H1 (cell line): ENCODE measurements around the gene BCAS1. TPM values are rescaled to one million over a fixed set of nuclear protein-coding genes. Genes with fewer than 3 reads are reported as not detected.

Experiments used
- CTCF ChIA-PET: fragments of 300-600 bp; sonication (Branson Sonifier 250); formaldehyde crosslinking; loops from one replicate; lab custom pipeline; 2021; ENCODE audit not compliant: partially characterized antibody; lab: Charles Lee
- POLR2A ChIA-PET: fragments of 300-600 bp; sonication (Branson Sonifier 250); formaldehyde crosslinking; loops from one replicate; lab custom pipeline; 2021; ENCODE audit warnings: inconsistent platforms; ENCODE audit not compliant: partially characterized antibody; lab: Charles Lee
- DNase-seq, 2 experiments: peaks; one replicate each; pipeline versions ENCODE4 v3.0.0 to v3.0.0-alpha.2; 2010 to 2022; ENCODE audit warnings: low spot score in 2 of 2, low read depth in 1 of 2, mixed read lengths in 1 of 2
- FAIRE-seq: peaks from 2 replicates; lab custom pipeline; 2011; peaks lifted over from hg19 to GRCh38; lab: Jason Lieb, UNC
- H2AFZ ChIP-seq: 2 replicates; pipeline ENCODE4 v1.8.1; 2012; ENCODE audit warnings: low read length, inconsistent platforms
- H2AK5ac ChIP-seq: 2 replicates; pipeline ENCODE4 v1.6.1; 2013; ENCODE audit warnings: low read depth, low read length
- H2BK120ac ChIP-seq: replicated peaks from 2 replicates; pipeline ENCODE3; 2013; ENCODE audit warnings: low read depth, low read length, inconsistent platforms
- H2BK12ac ChIP-seq: 2 replicates; pipeline ENCODE4 v1.6.1; 2013; ENCODE audit warnings: low read depth, low read length
- H2BK15ac ChIP-seq: 2 replicates; pipeline ENCODE4 v1.6.1; 2013; ENCODE audit warnings: low read length
- H2BK20ac ChIP-seq: 2 replicates; pipeline ENCODE4 v1.6.1; 2013; ENCODE audit warnings: low read length
- H2BK5ac ChIP-seq: 2 replicates; pipeline ENCODE4 v1.6.1; 2013; ENCODE audit warnings: low read depth, low read length
- H3K14ac ChIP-seq: 2 replicates; pipeline ENCODE4 v1.6.1; 2013; ENCODE audit warnings: inconsistent platforms; ENCODE audit not compliant: insufficient read length
- H3K18ac ChIP-seq: 2 replicates; pipeline ENCODE4 v1.6.1; 2013; ENCODE audit warnings: low read length; ENCODE audit errors: extremely low read depth
- H3K23ac ChIP-seq: 2 replicates; pipeline ENCODE4 v1.6.1; 2013; ENCODE audit warnings: inconsistent platforms; ENCODE audit not compliant: insufficient read length
- H3K23me2 ChIP-seq: 2 replicates; pipeline ENCODE4 v1.6.1; 2013; ENCODE audit warnings: low read depth, low read length
- H3K27ac ChIP-seq: 2 replicates; pipeline ENCODE4 v1.6.1; 2011; ENCODE audit warnings: low read depth, low read length, inconsistent platforms
- H3K27me3 ChIP-seq, 4 experiments: replicated peaks in 1 of 4; 1 replicate in 1 of 4; 2 replicates in 3 of 4; pipeline versions ENCODE4 v1.6.1 to v1.8.1; 2011 to 2013; ENCODE audit warnings: low read length in 3 of 4, mild to moderate bottlenecking in 3 of 4, inconsistent platforms in 2 of 4, mixed read lengths in 2 of 4, moderate library complexity in 1 of 4; ENCODE audit not compliant: control insufficient read depth in 3 of 4, insufficient read depth in 3 of 4; ENCODE audit errors: extremely low read depth in 1 of 4
- H3K36me3 ChIP-seq, 4 experiments: 2 replicates each; pipeline versions ENCODE4 v1.6.1 to v1.8.1; 2011 to 2013; ENCODE audit warnings: mild to moderate bottlenecking in 4 of 4, low read length in 3 of 4, moderate library complexity in 2 of 4, control low read depth in 1 of 4, inconsistent platforms in 1 of 4; ENCODE audit not compliant: insufficient read depth in 4 of 4, control insufficient read depth in 2 of 4
- H3K4ac ChIP-seq: replicated peaks from 2 replicates; pipeline ENCODE3; 2013; ENCODE audit warnings: low read length, low read depth, mixed read lengths, inconsistent platforms; ENCODE audit not compliant: insufficient read length
- H3K4me1 ChIP-seq, 4 experiments: replicated peaks in 1 of 4; 1 replicate in 1 of 4; 2 replicates in 3 of 4; pipeline versions ENCODE4 v1.6.1 to v1.8.1; 2011 to 2013; ENCODE audit warnings: low read length in 3 of 4, inconsistent platforms in 2 of 4, mixed read lengths in 1 of 4; ENCODE audit not compliant: insufficient read depth in 4 of 4, control insufficient read depth in 3 of 4
- H3K4me2 ChIP-seq, 2 experiments: 2 replicates each; pipeline versions ENCODE4 v1.6.1 to v1.8.1; 2011 to 2013; ENCODE audit warnings: low read depth in 2 of 2, low read length in 2 of 2, control low read depth in 1 of 2, inconsistent platforms in 1 of 2, mild to moderate bottlenecking in 1 of 2; ENCODE audit not compliant: insufficient read depth in 1 of 2
- H3K4me3 ChIP-seq, 4 experiments: fragments of 200-600, 300-600 bp in 1 of 4; sonication (generic), shearing (Covaris generic), sonication (Bioruptor Twin) in 1 of 4; 2 replicates each; pipeline versions ENCODE4 v1.5.1 to v1.8.1; 2011 to 2016; ENCODE audit warnings: low read length in 4 of 4, low read depth in 3 of 4, control low read depth in 2 of 4, inconsistent platforms in 2 of 4, mild to moderate bottlenecking in 2 of 4, mixed read lengths in 1 of 4, moderate library complexity in 1 of 4; ENCODE audit not compliant: insufficient read depth in 2 of 4; ENCODE audit errors: extremely low read depth in 1 of 4
- H3K56ac ChIP-seq: replicated peaks from 2 replicates; pipeline ENCODE3; 2013; ENCODE audit warnings: low read depth, mild to moderate bottlenecking, mixed read lengths, low read length, inconsistent platforms; ENCODE audit not compliant: insufficient read length
- H3K79me1 ChIP-seq: 2 replicates; pipeline ENCODE4 v1.6.1; 2013; ENCODE audit warnings: low read depth, low read length, control low read depth
- H3K79me2 ChIP-seq, 2 experiments: 2 replicates each; pipeline versions ENCODE4 v1.6.1 to v1.8.1; 2012 to 2013; ENCODE audit warnings: low read length in 2 of 2, mild to moderate bottlenecking in 2 of 2, inconsistent platforms in 1 of 2; ENCODE audit not compliant: insufficient read depth in 2 of 2, control insufficient read depth in 1 of 2
- H3K9ac ChIP-seq, 4 experiments: replicated peaks in 1 of 4; 1 replicate in 1 of 4; 2 replicates in 3 of 4; pipeline versions ENCODE4 v1.6.1 to v1.8.1; 2011 to 2013; ENCODE audit warnings: low read depth in 3 of 4, low read length in 3 of 4, control low read depth in 2 of 4, mild to moderate bottlenecking in 2 of 4, moderate library complexity in 2 of 4, inconsistent platforms in 1 of 4; ENCODE audit errors: extremely low read depth in 1 of 4
- H3K9me3 ChIP-seq, 2 experiments: 2 replicates each; pipeline versions ENCODE4 v1.6.1 to v1.8.1; 2012 to 2013; ENCODE audit warnings: mild to moderate bottlenecking in 2 of 2, moderate library complexity in 2 of 2, control low read depth in 1 of 2, inconsistent platforms in 1 of 2, low read depth in 1 of 2, low read length in 1 of 2, mixed read lengths in 1 of 2; ENCODE audit not compliant: insufficient read depth in 2 of 2
- H4K20me1 ChIP-seq, 2 experiments: replicated peaks in 1 of 2; 2 replicates each; pipeline versions ENCODE3 to v1.8.1; 2011 to 2013; ENCODE audit warnings: inconsistent platforms in 2 of 2, low read length in 2 of 2, mild to moderate bottlenecking in 1 of 2; ENCODE audit not compliant: insufficient read depth in 2 of 2, control insufficient read depth in 1 of 2
- H4K5ac ChIP-seq: 2 replicates; pipeline ENCODE4 v1.6.1; 2013; ENCODE audit warnings: low read length, low read depth, mixed read lengths, inconsistent platforms; ENCODE audit not compliant: insufficient read length
- H4K8ac ChIP-seq: 2 replicates; pipeline ENCODE4 v1.8.0; 2013; ENCODE audit warnings: mild to moderate bottlenecking, moderate library complexity, low read length, inconsistent platforms; ENCODE audit not compliant: insufficient read depth; ENCODE audit errors: extremely low read depth
- H4K91ac ChIP-seq: replicated peaks from 2 replicates; pipeline ENCODE3; 2013; ENCODE audit warnings: low read length, mixed read lengths, inconsistent platforms; ENCODE audit not compliant: insufficient read length
- ASH2L ChIP-seq: fragments of 200-600, 300-600 bp; sonication (generic); IDR thresholded peaks from one replicate; pipeline ENCODE4 v1.7.1; 2017; ENCODE audit warnings: low read length
- ATF2 ChIP-seq: IDR thresholded peaks from 2 replicates; pipeline ENCODE4 v1.6.1; 2012; ENCODE audit warnings: low read length, inconsistent platforms
- CHD1 ChIP-seq: IDR thresholded peaks from 2 replicates; pipeline ENCODE4 v1.6.1; 2012; ENCODE audit warnings: low read depth, low read length, improper control_type of control experiment
- EGR1 ChIP-seq: IDR thresholded peaks from 2 replicates; pipeline ENCODE4 v1.6.1; 2011; ENCODE audit warnings: low read depth, low read length, borderline replicate concordance
- GABPA ChIP-seq: IDR thresholded peaks from 2 replicates; pipeline ENCODE4 v1.6.1; 2011; ENCODE audit warnings: mild to moderate bottlenecking, low read length, moderate library complexity, borderline replicate concordance; ENCODE audit not compliant: insufficient read depth
- POLR2A ChIP-seq, 2 experiments: IDR thresholded peaks; 1 replicate in 1 of 2; 2 replicates in 1 of 2; pipeline ENCODE4 v1.6.1; 2011; ENCODE audit warnings: low read depth in 2 of 2, low read length in 2 of 2, mild to moderate bottlenecking in 2 of 2; ENCODE audit errors: control extremely low read depth in 1 of 2
- SIN3A ChIP-seq, 2 experiments: IDR thresholded peaks in 1 of 2; conservative IDR thresholded peaks in 1 of 2; 2 replicates each; pipeline ENCODE4 v1.6.1; 2011 to 2012; ENCODE audit warnings: low read length in 2 of 2, improper control_type of control experiment in 1 of 2, low read depth in 1 of 2, mild to moderate bottlenecking in 1 of 2
- TBP ChIP-seq: IDR thresholded peaks from 2 replicates; pipeline ENCODE4 v1.6.1; 2011; ENCODE audit warnings: low read depth, low read length, improper control_type of control experiment
- WGBS, 2 experiments: shearing (Covaris generic) in 1 of 2; methylation state at CpG; one replicate each; pipeline versions ENCODE4 v1.1.6 to v1.1.7; 2013 to 2015; ENCODE audit warnings: low lambda C conversion rate in 2 of 2, mixed read lengths in 2 of 2, inconsistent platforms in 1 of 2, low coverage in 1 of 2, missing lambda C conversion rate in 1 of 2; ENCODE audit not compliant: insufficient replicate concordance in 2 of 2, insufficient coverage in 1 of 2, insufficient read length in 1 of 2; ENCODE audit errors: extremely low coverage in 1 of 2, missing lambda C conversion rate in 1 of 2; 5-methylcytosine and 5-hydroxymethylcytosine counted together
- polyA plus RNA-seq, 7 experiments: library from polyadenylated mRNA; depleted of rRNA in 3 of 7; stranded (reverse) in 5 of 7; unstranded in 2 of 7; fragments of >200 nt in 5 of 7; fragments of 200-250 nt in 2 of 7; gene quantifications; 1 replicate in 5 of 7; 2 replicates in 1 of 7; 4 replicates in 1 of 7; pipeline versions ENCODE4 v1.2.1 to v1.2.3, GENCODE V29; 2011 to 2013; ENCODE audit warnings: missing spikeins in 2 of 7, mixed read lengths in 2 of 7
- total RNA-seq: library from RNA; stranded (reverse); fragmentation: NEBNext Ultra II Directional; extraction: Animal tissue kit (Norgen Biotek cat#: 25700); gene quantifications from 2 replicates; pipeline ENCODE4 v1.2.1, GENCODE V29; 2021

Gene BCAS1
- total and polyA plus RNA-seq, 2 of the 8 experiments (the other 6 are each of a cell fraction or from before 2014, with no cell fraction given): 0.06 to 0.19 TPM

DNA sequence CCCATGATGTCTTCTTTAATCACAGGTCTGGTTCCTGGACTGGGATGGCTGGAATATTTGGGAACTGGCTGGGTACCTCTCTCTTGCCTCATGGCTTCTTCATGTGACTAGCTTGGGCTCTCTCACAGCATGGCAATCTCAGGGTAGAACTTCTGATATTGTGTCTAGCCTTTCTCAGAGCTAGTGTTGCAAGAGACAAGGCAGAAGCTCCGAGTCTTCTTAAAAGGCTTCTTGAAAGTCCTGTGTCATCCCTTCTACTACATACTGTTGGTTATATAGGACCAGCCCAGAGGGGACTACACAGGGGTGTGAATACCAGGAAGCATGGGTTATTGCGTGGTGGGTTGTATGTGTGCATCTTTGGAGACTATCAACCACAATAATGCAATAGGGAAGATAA lies 23.3 kb downstream of the BCAS1 start:
- ChIA-PET POLR2A (no interaction called here), CTCF (interaction anchor here (0.7 to 2.5 kb wide), 2 partner anchors 14 to 16 kb away, joined by 3 to 16 read pairs; no protein-coding TSS in a partner anchor)
- H3K36me3 ChIP-seq: no peaks in the 10 kb centered on the region
- H3K23me2 ChIP-seq: no peaks in the 10 kb centered on the region; the same call in 1 of the 2 replicates
- no peak overlapping the region for H3K4me2 ChIP-seq
- no peak overlapping the region for H2BK120ac ChIP-seq
- H3K4me3 ChIP-seq: no peak overlapping the region
- 95% methylated on average over 2 of the region's 2 CpGs; no CpG with 5 or more reads in 1 of the 2 experiments for WGBS, 2 experiments
- H3K27me3 ChIP-seq: no peaks in the 10 kb centered on the region
- no peak overlapping the region for H3K23ac ChIP-seq
- no peaks in the 10 kb centered on the region for H3K9me3 ChIP-seq
- no peak for TF ChIP-seq SIN3A (conservative IDR thresholded peaks at IDR 0.05 in 1 of 2, IDR thresholded peaks at IDR 0.05 in 1 of 2; ENCODE audit: low read depth in 1 of 2, low read length in 2 of 2)
- no peak for TF ChIP-seq ATF2
- TF ChIP-seq CHD1: no peak
- TF ChIP-seq POLR2A (IDR thresholded peaks at IDR 0.05; ENCODE audit: control extremely low read depth in 1 of 2, low read depth in 2 of 2, low read length in 2 of 2): no peak
- TF ChIP-seq EGR1: no peak
- no peak for TF ChIP-seq GABPA
- TF ChIP-seq ASH2L: no peak
- TF ChIP-seq TBP: no peak
- no peak overlapping the region for H4K91ac ChIP-seq
- no peak overlapping the region for H2AK5ac ChIP-seq
- H2BK15ac ChIP-seq: no peak overlapping the region
- no peak for DNase-seq
- H4K8ac ChIP-seq: no peak overlapping the region
- H4K5ac ChIP-seq: no peak overlapping the region
- no peak overlapping the region for H2AFZ ChIP-seq
- H2BK12ac ChIP-seq: no peak overlapping the region
- H3K4ac ChIP-seq: no peak overlapping the region
- no peak overlapping the region for H3K9ac ChIP-seq
- no peak for FAIRE-seq
- H3K4me1 ChIP-seq: no peaks in the 10 kb centered on the region
- H4K20me1 ChIP-seq: no peaks in the 10 kb centered on the region
- H3K27ac ChIP-seq: no peak overlapping the region
- H2BK20ac ChIP-seq: no peak overlapping the region
- no peak overlapping the region for H3K56ac ChIP-seq
- no peak overlapping the region for H3K14ac ChIP-seq
- no peak overlapping the region for H2BK5ac ChIP-seq
- H3K79me2 ChIP-seq: no peaks in the 10 kb centered on the region
- H3K18ac ChIP-seq: no peak overlapping the region
- no peaks in the 10 kb centered on the region for H3K79me1 ChIP-seq
